Activated T-helper 17 cell treated with anti-CD3 and anti-CD28 coated beads, Interleukin-2, amount 50 U/mL, for 72 hours (primary cell): ENCODE results near the gene PRR16. TPM values are rescaled to one million over a fixed set of nuclear protein-coding genes. Genes with fewer than 3 reads are reported as not detected.

Source experiments
- ATAC-seq: fragments of 150-1000 bp; cut with Tn5 transposase; replicated peaks from 2 replicates; pipeline ENCODE4 v1.10.0; 2021; ENCODE audit warnings: mild to moderate bottlenecking, moderate library complexity
- H3K27ac Mint-ChIP-seq: one replicate; pipeline ENCODE4 v1.8.0; 2022; ENCODE audit warnings: mixed read lengths
- H3K27me3 Mint-ChIP-seq: one replicate; pipeline ENCODE4 v1.8.0; 2022; ENCODE audit warnings: mixed read lengths
- H3K36me3 Mint-ChIP-seq: one replicate; pipeline ENCODE4 v1.8.0; 2022; ENCODE audit warnings: low read depth, mild to moderate bottlenecking, mixed read lengths
- H3K4me1 Mint-ChIP-seq: one replicate; pipeline ENCODE4 v1.8.0; 2022; ENCODE audit warnings: mixed read lengths
- H3K4me3 Mint-ChIP-seq: one replicate; pipeline ENCODE4 v1.8.0; 2022; ENCODE audit warnings: mild to moderate bottlenecking, mixed read lengths
- H3K9me3 Mint-ChIP-seq: one replicate; pipeline ENCODE4 v1.8.0; 2022; ENCODE audit warnings: mixed read lengths
- total RNA-seq, 2 donors: library from RNA; stranded (reverse); gene quantifications; one replicate each; pipeline ENCODE4 v1.2.3, GENCODE V29; 2022

PRR16 gene
- total RNA-seq, 2 donors from 2014 or later, result not detected

GRCh38 chr5:120517607-120518252 is 53.6 kb downstream of the PRR16 start:
- Mint-ChIP-seq H3K36me3 (no peaks in the 10 kb centered on the region), H3K27ac (no peak overlapping the region), H3K4me1 (no peaks in the 10 kb centered on the region), H3K27me3 (no peaks in the 10 kb centered on the region), H3K4me3 (no peak overlapping the region), H3K9me3 (peaks cover 4% of the 10 kb centered on the region)
- no peak for ATAC-seq

- H3K36me3 Mint-ChIP-seq, result no peaks in the 10 kb centered on the region
- no peak overlapping the region for H3K27ac Mint-ChIP-seq
- no peak overlapping the region for H3K4me3 Mint-ChIP-seq
These were observed 54.5 kb downstream of the PRR16 start for GRCh38 chr5:120518581-120518980.

DNA sequence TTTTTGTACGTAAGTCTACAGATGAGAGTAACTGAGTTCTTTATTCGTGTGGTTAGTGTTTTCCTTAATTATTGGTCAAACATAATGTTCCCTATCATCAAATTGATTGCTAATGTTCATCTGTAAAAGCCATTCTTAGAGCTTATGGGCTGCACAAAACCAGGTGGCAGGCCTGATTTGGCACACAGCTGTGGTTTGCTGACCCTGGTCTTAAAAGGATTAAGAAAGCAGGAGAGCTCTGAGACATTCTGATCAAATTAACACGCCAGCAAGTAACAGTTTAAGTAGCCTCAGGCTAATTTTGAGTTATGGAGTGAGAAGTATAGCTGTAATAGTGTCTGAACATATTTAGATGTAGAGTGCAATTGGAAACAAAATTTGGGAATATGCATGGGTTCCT is 63.2 kb downstream of the PRR16 start:
- H3K4me1 Mint-ChIP-seq, result no peaks in the 10 kb centered on the region
- no peaks in the 10 kb centered on the region for H3K27me3 Mint-ChIP-seq
- no peak overlapping the region for H3K27ac Mint-ChIP-seq

More at GRCh38 chr5:120518581-120518980, 54.5 kb downstream of the PRR16 start:
- Mint-ChIP-seq H3K27me3 (no peaks in the 10 kb centered on the region), H3K4me1 (no peaks in the 10 kb centered on the region), H3K9me3 (peaks cover 4% of the 10 kb centered on the region)
- no peak for ATAC-seq

GRCh38 chr5:120528609-120529008 is 64.5 kb downstream of the PRR16 start:
- no peak for ATAC-seq
- Mint-ChIP-seq H3K9me3 (peaks cover 13% of the 10 kb centered on the region), H3K27ac (no peak overlapping the region), H3K36me3 (no peaks in the 10 kb centered on the region), H3K27me3 (no peaks in the 10 kb centered on the region), H3K4me1 (no peaks in the 10 kb centered on the region), H3K4me3 (no peak overlapping the region)

More for the DNA sequence above, 63.2 kb downstream of the PRR16 start:
- Mint-ChIP-seq H3K36me3 (no peaks in the 10 kb centered on the region), H3K4me3 (no peak overlapping the region), H3K9me3 (peaks cover 13% of the 10 kb centered on the region)
- no peak for ATAC-seq

GRCh38 chr5:120529386-120529785 is 65.3 kb downstream of the PRR16 start:
- Mint-ChIP-seq H3K4me3 (no peak overlapping the region), H3K4me1 (no peaks in the 10 kb centered on the region), H3K36me3 (no peaks in the 10 kb centered on the region), H3K9me3 (peaks cover 13% of the 10 kb centered on the region), H3K27me3 (no peaks in the 10 kb centered on the region), H3K27ac (no peak overlapping the region)
- no peak for ATAC-seq

GRCh38 chr5:120531215-120531614 is 67.1 kb downstream of the PRR16 start:
- Mint-ChIP-seq H3K4me3 (no peak overlapping the region), H3K36me3 (no peaks in the 10 kb centered on the region), H3K27ac (no peak overlapping the region), H3K4me1 (no peaks in the 10 kb centered on the region), H3K27me3 (no peaks in the 10 kb centered on the region), H3K9me3 (peaks cover 13% of the 10 kb centered on the region)
- no peak for ATAC-seq

GRCh38 chr5:120532835-120533234 is 68.7 kb downstream of the PRR16 start:
- no peaks in the 10 kb centered on the region for H3K36me3 Mint-ChIP-seq
- no peaks in the 10 kb centered on the region for H3K4me1 Mint-ChIP-seq
- no peak overlapping the region for H3K27ac Mint-ChIP-seq
- no peaks in the 10 kb centered on the region for H3K27me3 Mint-ChIP-seq
- ATAC-seq, result no peak
- peaks cover 9% of the 10 kb centered on the region for H3K9me3 Mint-ChIP-seq
- no peak overlapping the region for H3K4me3 Mint-ChIP-seq

DNA sequence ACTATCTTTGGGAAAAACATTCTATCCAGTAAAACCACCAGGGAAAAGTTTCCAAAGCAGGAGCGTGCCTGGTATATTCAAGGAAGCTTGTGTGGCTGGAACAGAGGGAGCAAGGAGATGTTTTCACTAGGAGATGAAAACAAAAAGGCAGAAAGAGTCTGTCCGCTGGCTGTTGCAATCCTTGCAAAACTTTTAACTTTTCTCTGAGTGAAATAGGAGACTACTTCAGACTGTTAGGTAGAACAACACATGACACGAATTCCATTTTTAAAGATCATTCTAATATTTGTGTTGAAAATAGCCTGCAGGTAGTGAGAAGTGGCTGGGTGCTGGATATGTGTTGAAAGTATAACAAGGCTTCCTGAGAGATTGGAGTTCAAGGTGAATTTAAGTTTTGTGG is 69.5 kb downstream of the PRR16 start:
- no peaks in the 10 kb centered on the region for H3K36me3 Mint-ChIP-seq
- no peaks in the 10 kb centered on the region for H3K4me1 Mint-ChIP-seq
- no peaks in the 10 kb centered on the region for H3K27me3 Mint-ChIP-seq
- no peak overlapping the region for H3K4me3 Mint-ChIP-seq
- ATAC-seq, result no peak
- no peak overlapping the region for H3K27ac Mint-ChIP-seq
- peaks cover 5% of the 10 kb centered on the region for H3K9me3 Mint-ChIP-seq

- Mint-ChIP-seq H3K27ac (no peak overlapping the region), H3K4me3 (no peak overlapping the region), H3K27me3 (no peaks in the 10 kb centered on the region), H3K4me1 (no peaks in the 10 kb centered on the region), H3K9me3 (peaks cover 3% of the 10 kb centered on the region), H3K36me3 (no peaks in the 10 kb centered on the region)
- ATAC-seq, result no peak
These were observed 71.8 kb downstream of the PRR16 start for GRCh38 chr5:120535900-120536299.

- Mint-ChIP-seq H3K27me3 (no peaks in the 10 kb centered on the region), H3K27ac (no peak overlapping the region), H3K4me1 (no peaks in the 10 kb centered on the region), H3K4me3 (no peak overlapping the region), H3K36me3 (no peaks in the 10 kb centered on the region), H3K9me3 (peaks cover 3% of the 10 kb centered on the region)
- no peak for ATAC-seq
These were observed 74.0 kb downstream of the PRR16 start for GRCh38 chr5:120538149-120538548.

DNA sequence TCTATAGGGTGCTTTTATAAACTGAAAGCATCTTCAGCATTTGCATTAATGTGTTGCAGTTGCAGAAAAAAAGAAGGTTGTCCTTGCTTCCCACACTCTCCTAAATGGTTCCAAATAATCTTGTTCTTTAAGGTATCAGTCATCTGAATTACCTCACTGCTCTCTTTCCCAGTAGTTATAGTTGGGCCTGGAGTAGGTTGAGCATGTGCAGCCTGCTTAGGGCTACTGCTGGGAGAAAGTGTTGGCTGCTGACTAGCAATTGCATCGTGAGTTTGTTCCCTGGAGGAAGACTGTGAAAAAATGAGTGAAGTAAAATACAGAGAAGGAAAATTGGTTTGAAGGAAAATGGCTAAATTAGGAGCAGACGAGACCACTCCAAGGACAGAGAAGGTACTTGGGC is 74.5 kb downstream of the PRR16 start:
- Mint-ChIP-seq H3K27me3 (no peaks in the 10 kb centered on the region), H3K36me3 (no peaks in the 10 kb centered on the region), H3K9me3 (peaks cover 3% of the 10 kb centered on the region), H3K4me1 (no peaks in the 10 kb centered on the region), H3K27ac (no peak overlapping the region), H3K4me3 (no peak overlapping the region)
- ATAC-seq, result no peak

DNA sequence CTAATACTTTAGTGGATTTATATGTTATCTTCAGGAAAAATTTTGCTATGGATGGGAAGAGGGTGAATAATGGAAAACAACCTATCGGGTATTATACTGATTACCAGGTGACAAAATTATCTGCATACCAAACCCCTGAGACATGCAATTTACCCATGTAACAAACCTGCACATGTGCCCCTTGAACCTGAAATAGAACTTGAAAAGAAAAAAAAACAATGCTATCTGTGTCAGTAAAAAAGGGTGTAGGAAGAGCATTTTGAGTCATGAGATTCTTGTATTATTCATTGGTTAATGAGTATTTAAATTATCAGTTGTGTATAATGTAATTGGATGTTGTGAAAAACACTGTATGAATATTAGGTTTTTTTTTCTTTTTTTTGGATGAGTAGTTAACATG is 75.4 kb downstream of the PRR16 start:
- H3K4me3 Mint-ChIP-seq, result no peak overlapping the region

GRCh38 chr5:120540097-120540496 is 76.0 kb downstream of the PRR16 start:
- ATAC-seq, result no peak
- H3K4me3 Mint-ChIP-seq, result no peak overlapping the region
- peaks cover 3% of the 10 kb centered on the region for H3K9me3 Mint-ChIP-seq
- H3K4me1 Mint-ChIP-seq, result no peaks in the 10 kb centered on the region
- H3K36me3 Mint-ChIP-seq, result no peaks in the 10 kb centered on the region
- H3K27me3 Mint-ChIP-seq, result no peaks in the 10 kb centered on the region
- H3K27ac Mint-ChIP-seq, result no peak overlapping the region

More for the DNA sequence above, 75.4 kb downstream of the PRR16 start:
- Mint-ChIP-seq H3K27ac (no peak overlapping the region), H3K9me3 (peaks cover 3% of the 10 kb centered on the region), H3K27me3 (no peaks in the 10 kb centered on the region), H3K4me1 (no peaks in the 10 kb centered on the region), H3K36me3 (no peaks in the 10 kb centered on the region)
- no peak for ATAC-seq

- Mint-ChIP-seq H3K36me3 (no peaks in the 10 kb centered on the region), H3K27me3 (no peaks in the 10 kb centered on the region), H3K27ac (no peak overlapping the region), H3K4me1 (no peaks in the 10 kb centered on the region), H3K9me3 (peaks cover 3% of the 10 kb centered on the region), H3K4me3 (no peak overlapping the region)
- no peak for ATAC-seq
These were observed 79.9 kb downstream of the PRR16 start for GRCh38 chr5:120544043-120544442.

DNA sequence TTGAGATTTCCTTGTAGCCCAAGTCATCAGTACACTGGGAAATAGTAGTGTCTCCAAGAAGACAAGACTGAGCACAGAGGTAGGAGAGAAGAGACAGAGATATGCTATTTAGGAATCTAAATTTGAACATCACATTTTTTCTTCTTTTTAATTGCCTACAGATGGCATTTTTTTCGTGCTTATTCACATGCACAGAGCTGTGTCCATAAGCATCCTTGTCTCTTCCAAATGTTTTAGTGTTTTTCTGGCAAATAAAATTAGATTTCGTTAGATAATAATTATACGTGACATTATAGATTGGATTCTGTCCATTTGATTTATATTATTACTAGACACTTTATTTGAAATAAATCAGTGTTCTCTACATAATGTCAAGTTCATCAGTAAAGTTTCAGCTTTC is 80.9 kb downstream of the PRR16 start:
- peaks cover 3% of the 10 kb centered on the region for H3K9me3 Mint-ChIP-seq

GRCh38 chr5:120545951-120546350 is 81.9 kb downstream of the PRR16 start:
- H3K4me3 Mint-ChIP-seq, result no peak overlapping the region
- no peaks in the 10 kb centered on the region for H3K36me3 Mint-ChIP-seq
- H3K27me3 Mint-ChIP-seq, result no peaks in the 10 kb centered on the region
- ATAC-seq, result no peak
- no peak overlapping the region for H3K27ac Mint-ChIP-seq
- no peaks in the 10 kb centered on the region for H3K9me3 Mint-ChIP-seq
- H3K4me1 Mint-ChIP-seq, result no peaks in the 10 kb centered on the region

More for the DNA sequence above, 80.9 kb downstream of the PRR16 start:
- Mint-ChIP-seq H3K36me3 (no peaks in the 10 kb centered on the region), H3K4me3 (no peak overlapping the region), H3K27ac (no peak overlapping the region), H3K4me1 (no peaks in the 10 kb centered on the region), H3K27me3 (no peaks in the 10 kb centered on the region)
- ATAC-seq, result no peak
